ENCODE results near the gene ZNF207. TPM values are rescaled to one million over a fixed set of nuclear protein-coding genes. Genes with fewer than 3 reads are reported as not detected.
A peak's percentile ranks its signal among the peaks of the same experiment; 100 is the strongest.

ZNF207 gene
- polyA plus RNA-seq, 2 of the 4 experiments (the other 2 are of a cell fraction): 208 to 292 TPM

GRCh38 chr17:32341857-32342602 is 7.9 kb upstream of the ZNF207 start, which contains the start of gene C17orf75 (continued):
- TF ChIP-seq MAX (IDR thresholded peaks at IDR 0.05) (peak; percentile 93), JUN (IDR thresholded peaks at IDR 0.05) (peak; percentile 86 to 96), BCL3 (IDR thresholded peaks at IDR 0.05) (peak; percentile 71; the same call in 2 of the 3 replicates), CHD2 (IDR thresholded peaks at IDR 0.05; ENCODE audit: low read length, partially characterized antibody) (peak; percentile 46)

GRCh38 chr17:32342603-32343325 is 7.2 kb upstream of the ZNF207 start:
- H3K9me3 ChIP-seq: no peaks in the 10 kb centered on the region
- CTCF ChIA-PET: interaction anchor here (1.2 to 3.0 kb wide), 2 partner anchors 22 to 102 kb away, joined by 3 to 13 read pairs; partner anchors contain the start of gene PSMD11
- POLR2A ChIA-PET: interaction anchor here (0.7 to 1.2 kb wide), 2 partner anchors 8 kb away, joined by 3 to 5 read pairs; partner anchors contain the start of gene ZNF207
- peak overlapping the region; percentile 69 for H3K4me3 ChIP-seq
- H3K27ac ChIP-seq: peak overlapping the region; percentile 83 to 96; a peak in 5 of 6 replicates
- ATAC-seq: peak; percentile 35 to 44; a peak in 3 of 6 replicates
- 87% methylated on average over 14 of the region's 14 CpGs for WGBS (ENCODE audit: missing lambda C conversion rate)
- DNase-seq (ENCODE audit: low read depth in 1 of 2, low spot score in 1 of 2): peak in 1 of 2 experiments; percentile 43
- TF ChIP-seq JUNB (IDR thresholded peaks at IDR 0.05): no peak
- TF ChIP-seq CHD4 (IDR thresholded peaks at IDR 0.05; ENCODE audit: borderline replicate concordance): no peak
- TF ChIP-seq KDM1A (IDR thresholded peaks at IDR 0.05; ENCODE audit: low read depth): no peak
- no peak for TF ChIP-seq POLR2A (IDR thresholded peaks at IDR 0.05; ENCODE audit: low read length)
- no peak for TF ChIP-seq HMGXB4 (CRISPR knock-in tag; IDR thresholded peaks at IDR 0.05; ENCODE audit: borderline replicate concordance)
- no peak for TF ChIP-seq NFE2L2 (conservative IDR thresholded peaks at IDR 0.05; ENCODE audit: low read length)
- H3K4me2 ChIP-seq: peak overlapping the region; percentile 94
- FAIRE-seq: no peak
- H3K4me1 ChIP-seq: peaks cover 10% of the 10 kb centered on the region; the same call in 1 of the 3 replicates

GRCh38 chr17:32345951-32346600 is 3.9 kb upstream of the ZNF207 start:
- no peak for ATAC-seq
- Histone ChIP-seq H3K4me2 (no peak overlapping the region), H3K4me1 (peaks cover 12% of the 10 kb centered on the region; the same call in 1 of the 3 replicates), H3K9me3 (no peaks in the 10 kb centered on the region), H3K27ac (no peak overlapping the region), H3K4me3 (no peak overlapping the region)
- WGBS (ENCODE audit: missing lambda C conversion rate): 92% methylated on average over 11 of the region's 11 CpGs
- no peak for DNase-seq (ENCODE audit: low read depth in 1 of 2, low spot score in 1 of 2)
- ChIA-PET CTCF (no interaction called here), POLR2A (no interaction called here)
- no peak for FAIRE-seq
- TF ChIP-seq E2F6 (IDR thresholded peaks at IDR 0.05; ENCODE audit: borderline replicate concordance, low read depth) (no peak), CEBPB (IDR thresholded peaks at IDR 0.05) (no peak), RFX5 (IDR thresholded peaks at IDR 0.05) (no peak), REST (IDR thresholded peaks at IDR 0.05) (no peak), MAZ (IDR thresholded peaks at IDR 0.05; ENCODE audit: borderline replicate concordance, low read depth, low read length) (no peak), HOXB13 (CRISPR knock-in tag; IDR thresholded peaks at IDR 0.05; ENCODE audit: low read depth) (no peak), ELK1 (IDR thresholded peaks at IDR 0.05; ENCODE audit: low read depth, low read length) (no peak), FOSL2 (IDR thresholded peaks at IDR 0.05) (no peak), FOSL2 (CRISPR knock-in tag; IDR thresholded peaks at IDR 0.05) (no peak), EHMT2 (IDR thresholded peaks at IDR 0.05; ENCODE audit: low read depth) (no peak), CBX8 (IDR thresholded peaks at IDR 0.05) (no peak), TFCP2L1 (CRISPR knock-in tag; IDR thresholded peaks at IDR 0.05) (no peak), NPAS2 (CRISPR knock-in tag; IDR thresholded peaks at IDR 0.05; ENCODE audit: borderline replicate concordance) (no peak)
